Heart left ventricle (tissue), 13 donors: ENCODE results near the gene WDR5.

ENCODE experiments used
- CTCF ChIP-seq, 12 donors: fragments of 200-600 bp; sonication (generic) in 4 of 12; IDR thresholded peaks; one replicate each; pipeline versions ENCODE4 v1.5.0 to v1.8.0; 2018 to 2022; ENCODE audit warnings: antibody characterized with exemption in 12 of 12, mild to moderate bottlenecking in 5 of 12
- POLR2A ChIP-seq, 2 donors: fragments of 450-650 bp; IDR thresholded peaks; one replicate each; pipeline ENCODE4 v1.6.1; 2017; ENCODE audit warnings: antibody characterized with exemption in 2 of 2, mild to moderate bottlenecking in 2 of 2, moderate library complexity in 2 of 2
- donor health status: ischemic (EF 13 %, LVEDD 7.1; RV severe dilation, severe dysfunction).
- donor health status: DM: no; HTN: yes; CAD: no.
- donor health status: DM: no; HTN: no; CAD: no.
- donor health status: ischemic (EF 25% LVEDD 6.9; RV normal size, moderate dysfunction).
- donor health status: ischemic (EF 25% LVEDD 5.7; RV mildly dilated, moderate dysfunction).
- donor health status: ischemic (EF 35%, LVEDD 5.7; RV mildly dilated, moderate dysfunction).
- donor health status: nonischemic (EF 11% LVEDD 7.7; RV severe dilation, severe dysfunction).
- donor health status: DM: yes; HTN: yes; CAD: no.
- donor health status: PGD.
- donor health status: ischemic (EF 29% LVEDD 5.4; RV normal size, mild dysfunction).
- donor health status: nonischemic (EF 23%, LVEDD 6.1; RV moderate dilation, normal function).

DNA sequence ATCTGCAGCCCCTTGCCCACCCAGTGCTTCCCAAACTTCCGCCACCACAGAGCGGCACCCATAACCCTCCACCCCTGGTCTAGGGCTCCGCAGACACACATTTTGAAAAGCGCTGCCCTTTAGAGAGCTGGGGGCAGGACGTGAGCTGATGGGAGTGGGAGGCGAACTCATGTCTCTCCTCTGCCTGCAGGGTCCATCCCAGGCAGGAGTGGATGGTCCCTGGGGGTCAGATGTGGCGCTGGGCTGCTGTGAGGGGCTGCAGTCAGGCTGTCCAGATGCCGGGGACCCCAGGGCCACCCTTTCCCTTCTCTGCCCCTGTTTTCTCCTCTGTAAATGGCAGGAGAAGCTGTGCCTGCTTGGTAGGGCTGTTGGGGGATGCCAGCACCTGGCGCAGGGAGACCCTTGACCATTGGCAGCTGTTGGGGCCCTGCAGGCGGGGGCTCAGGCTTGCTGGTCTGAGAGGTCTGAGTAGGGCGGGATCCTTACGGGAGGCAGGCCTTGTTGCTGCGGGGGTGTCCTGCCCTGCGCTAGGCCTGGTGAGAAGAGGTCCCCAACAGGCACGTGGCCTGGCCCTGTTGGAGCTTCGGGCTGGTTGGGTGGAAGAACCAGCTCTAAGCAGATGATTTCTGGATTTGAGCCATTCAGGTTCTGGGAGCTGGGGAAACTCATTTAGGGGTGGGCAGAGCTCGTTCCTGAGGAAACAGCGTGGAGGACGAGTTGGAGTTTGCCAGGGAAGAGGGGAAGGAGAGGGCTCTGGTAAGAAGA, 38.8 kb downstream of the WDR5 start:
- TF ChIP-seq CTCF (IDR thresholded peaks at IDR 0.05) (no peak), POLR2A (IDR thresholded peaks at IDR 0.05) (no peak)
